Stimulated activated CD4-positive, alpha-beta T cell treated with anti-CD3 and anti-CD28 coated beads, Interleukin-4, amount 100 ng/mL, for 4 hours (primary cell): ENCODE data around the gene KCNQ5.
"Not testable (repeated sequence)": the region's sequence is repeated elsewhere in the genome, so short reads cannot be mapped to it uniquely, and the experiment has no call there.

Source experiments
- DNase-seq, 2 experiments: peaks; one replicate each; pipeline ENCODE4 v3.0.0-alpha.2; 2020

KCNQ5 gene

DNA sequence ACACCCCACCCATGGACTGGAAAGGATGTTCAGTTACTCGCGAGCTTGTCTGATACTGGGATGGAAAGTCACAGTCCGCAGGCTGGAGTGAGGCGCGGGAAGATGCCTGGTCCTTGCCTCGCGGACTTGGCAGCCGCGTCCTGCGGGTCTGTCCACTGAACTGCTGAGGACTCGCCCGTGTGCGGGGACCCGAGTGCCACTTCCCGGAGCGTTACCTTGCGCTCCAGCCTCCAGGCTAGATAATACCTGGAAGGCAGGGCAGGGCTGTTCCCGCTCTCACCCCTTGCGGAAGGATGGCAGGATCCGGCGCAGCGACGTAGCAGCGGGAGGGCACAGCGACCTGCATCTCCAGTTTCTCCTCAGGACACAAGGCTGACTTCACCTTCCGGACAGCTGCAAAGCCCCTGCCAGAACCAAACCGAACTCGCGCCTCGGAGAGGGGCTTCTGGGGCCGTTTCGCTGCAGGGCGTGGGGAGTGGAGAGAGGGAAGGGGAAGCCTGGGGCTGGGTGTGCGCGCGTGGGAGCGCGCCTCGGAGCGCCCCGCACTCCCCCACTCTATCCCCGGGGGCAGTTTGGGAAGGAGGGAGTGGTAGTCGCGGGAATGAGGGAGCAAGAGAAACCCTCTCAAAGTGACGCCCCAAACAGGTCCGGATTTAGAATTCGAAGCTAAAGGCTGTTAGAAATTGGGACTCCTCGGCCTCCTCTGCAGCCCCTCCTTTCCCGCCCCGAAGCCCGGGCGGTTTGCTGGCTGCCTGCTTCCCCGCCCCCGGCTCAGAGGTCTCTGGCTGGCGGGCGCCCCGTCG is at the start of gene KCNQ5:
Gene KCNQ5 (plus strand): TSS at position 774 of the 803 bp plus-strand sequence.
- DNase-seq, result peak; percentile 17 to 18

DNA sequence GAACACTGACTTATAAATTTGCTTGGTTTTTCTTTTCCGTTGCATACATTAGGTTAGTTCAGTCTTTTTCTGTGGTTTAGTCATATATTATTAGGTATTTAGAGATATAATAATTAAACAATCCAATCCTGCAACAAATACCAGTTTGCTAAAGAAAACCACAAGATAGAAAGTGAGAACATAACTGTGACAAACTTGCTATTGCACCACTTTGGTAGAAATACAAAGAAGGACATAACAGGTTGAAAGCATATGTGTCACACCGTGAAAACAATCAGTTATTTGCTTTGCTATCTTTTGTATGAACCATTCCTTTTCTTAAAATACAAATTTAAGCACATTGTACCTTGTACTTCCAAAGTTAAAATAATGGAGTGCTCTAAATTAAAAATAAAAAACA is 42.0 kb upstream of the KCNQ5 start:
- no peak for DNase-seq

DNA sequence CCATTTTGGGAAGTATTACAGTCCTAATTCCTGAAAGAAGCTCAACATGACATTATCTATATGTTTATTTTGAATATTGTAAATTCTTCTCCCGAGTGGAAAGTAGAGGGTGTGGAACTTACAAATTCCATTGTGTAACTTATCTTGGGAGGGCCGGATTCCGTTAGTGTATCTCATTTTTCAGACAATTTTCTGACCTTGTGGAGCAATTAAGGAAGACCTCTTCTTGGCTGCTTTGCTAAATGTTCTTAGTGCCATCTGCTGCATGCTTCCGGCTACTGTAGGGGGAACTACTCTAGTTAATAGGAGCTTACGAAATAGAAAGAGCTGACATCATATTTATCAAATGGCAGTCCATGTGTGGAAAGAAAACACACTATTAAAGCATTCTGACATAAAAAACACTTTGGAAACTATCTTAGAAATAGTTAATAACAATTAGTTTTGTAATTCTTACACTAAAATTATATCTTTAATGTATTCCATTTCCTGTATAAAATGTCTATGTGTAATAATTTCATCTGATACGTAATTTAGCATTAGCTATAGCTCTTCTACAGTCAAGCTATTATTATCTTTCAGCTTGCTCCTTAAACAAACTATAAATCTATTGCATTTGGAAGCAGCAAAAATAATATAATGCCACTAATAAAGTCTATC is 41.5 kb upstream of the KCNQ5 start:
- DNase-seq, result no peak

DNA sequence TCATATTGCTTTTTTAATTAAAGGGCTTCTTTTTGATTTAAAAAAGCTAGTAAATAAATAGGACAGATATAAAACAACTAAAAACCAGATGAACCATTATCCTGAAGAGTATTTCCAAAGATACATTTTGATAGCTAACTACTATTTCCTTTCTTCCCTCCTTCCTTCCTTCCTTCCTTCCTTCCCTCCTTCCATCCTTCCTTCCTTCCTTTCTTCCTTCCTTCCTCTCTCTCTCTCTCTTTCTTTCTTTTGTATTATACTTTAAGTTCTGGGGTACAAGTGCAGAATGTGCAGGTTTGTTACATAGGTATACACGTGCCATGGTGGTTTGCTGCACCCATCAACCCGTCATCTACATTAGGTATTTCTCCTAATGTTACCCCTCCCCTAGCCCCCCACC is 40.9 kb upstream of the KCNQ5 start:
- not testable (repeated sequence) for DNase-seq

DNA sequence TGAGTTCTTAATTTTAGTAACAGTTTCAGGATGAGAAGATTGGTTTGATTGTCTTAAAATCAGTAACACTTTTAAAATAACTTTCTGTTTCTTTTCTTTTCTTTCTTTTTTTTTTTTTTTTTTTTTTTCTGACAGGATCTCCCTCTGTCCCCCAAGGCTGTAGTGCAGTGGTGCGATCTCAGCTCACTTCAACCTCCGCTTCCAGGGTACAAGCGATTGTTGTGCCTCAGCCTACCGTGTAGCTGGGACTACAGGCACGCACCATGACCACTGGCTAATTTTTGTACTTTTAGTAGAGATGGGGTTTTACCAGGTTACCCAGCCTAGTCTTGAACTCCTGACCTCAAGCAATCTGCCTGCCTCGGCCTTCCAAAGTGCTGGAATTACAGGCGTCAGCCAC is 33.7 kb upstream of the KCNQ5 start:
- DNase-seq, result no peak

DNA sequence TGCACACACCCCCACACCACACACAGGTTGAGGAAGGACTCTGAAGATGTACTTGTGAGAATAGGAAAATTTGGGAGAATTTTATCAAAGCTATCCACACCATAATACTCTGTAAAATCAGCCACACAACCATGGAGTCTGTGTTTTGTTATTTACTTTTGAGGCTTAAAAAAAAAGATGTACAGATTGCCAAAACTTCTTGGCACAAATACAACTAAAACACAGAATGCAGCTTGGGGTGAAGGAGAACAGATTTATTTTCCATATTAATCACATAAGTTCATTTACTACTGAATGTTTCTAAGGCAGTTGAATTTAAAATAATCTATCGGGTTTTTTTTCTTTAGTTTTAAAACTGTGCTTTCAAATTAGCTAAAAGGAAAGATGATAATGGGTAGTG is 32.8 kb upstream of the KCNQ5 start:
- DNase-seq, result no peak

DNA sequence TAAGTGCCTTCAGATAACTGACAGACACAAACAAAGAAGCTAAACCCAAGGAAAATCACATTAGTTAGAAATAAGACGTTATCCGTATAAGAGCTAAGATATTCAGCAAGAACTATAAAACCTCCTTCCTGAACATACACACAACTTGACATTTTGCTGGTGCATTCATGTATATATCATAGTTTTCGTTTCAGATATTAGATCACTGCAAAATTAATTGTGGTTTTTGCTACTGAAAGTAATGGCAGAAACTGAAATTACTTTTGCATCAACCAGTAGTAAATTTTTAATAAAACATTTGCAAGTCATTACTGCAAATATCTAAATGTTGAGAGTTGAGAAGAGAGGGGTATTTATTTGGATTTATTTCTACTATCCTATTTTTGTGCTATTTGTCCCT is 26.1 kb upstream of the KCNQ5 start:
- no peak for DNase-seq

DNA sequence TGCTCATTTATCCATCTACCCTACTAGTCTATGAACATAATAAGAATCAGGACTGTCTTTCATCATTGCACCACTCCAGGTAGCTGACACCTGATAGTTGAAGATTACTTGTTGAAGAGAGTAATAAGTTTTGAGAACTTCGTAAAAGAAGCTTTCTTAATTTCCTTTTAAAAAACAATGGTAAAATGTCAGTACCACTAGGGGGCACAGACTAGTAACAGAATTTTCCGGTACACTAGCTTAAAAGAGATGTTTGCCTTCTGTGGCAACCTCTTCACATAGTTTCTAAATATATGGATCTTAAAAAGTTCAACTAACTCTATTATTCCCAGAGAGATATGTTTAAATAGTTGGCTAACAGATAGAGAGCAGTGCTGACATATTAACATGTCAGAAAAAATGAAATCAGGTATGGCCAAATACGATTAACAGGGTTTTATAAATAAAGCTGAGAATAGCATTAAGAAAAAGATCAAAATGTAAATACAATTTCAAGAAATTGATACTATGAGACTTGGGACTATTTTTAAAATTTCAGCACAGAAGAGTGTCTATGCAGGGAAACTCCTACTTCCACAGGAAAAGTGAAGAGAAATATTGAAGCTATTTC is 5.4 kb upstream of the KCNQ5 start:
- DNase-seq, result no peak

DNA sequence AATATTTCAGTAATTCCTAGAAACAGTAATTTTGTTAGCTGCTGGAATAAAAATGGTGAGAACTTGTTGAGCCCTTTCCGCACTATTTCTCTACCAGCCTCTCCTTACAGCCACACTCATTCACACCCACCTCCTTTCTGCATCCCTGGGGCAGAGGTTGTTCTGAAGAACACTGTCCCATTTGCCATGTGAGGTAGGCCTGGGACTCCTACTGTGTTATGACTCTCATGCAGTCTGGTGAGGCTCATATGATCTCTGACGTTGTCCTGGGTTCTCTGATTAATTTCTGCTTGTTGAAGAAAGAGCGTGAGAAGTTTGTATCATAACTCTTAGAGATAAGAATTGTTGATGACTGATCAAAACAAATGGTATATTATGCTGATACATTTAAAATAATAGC is 4.1 kb upstream of the KCNQ5 start:
- DNase-seq, result no peak

DNA sequence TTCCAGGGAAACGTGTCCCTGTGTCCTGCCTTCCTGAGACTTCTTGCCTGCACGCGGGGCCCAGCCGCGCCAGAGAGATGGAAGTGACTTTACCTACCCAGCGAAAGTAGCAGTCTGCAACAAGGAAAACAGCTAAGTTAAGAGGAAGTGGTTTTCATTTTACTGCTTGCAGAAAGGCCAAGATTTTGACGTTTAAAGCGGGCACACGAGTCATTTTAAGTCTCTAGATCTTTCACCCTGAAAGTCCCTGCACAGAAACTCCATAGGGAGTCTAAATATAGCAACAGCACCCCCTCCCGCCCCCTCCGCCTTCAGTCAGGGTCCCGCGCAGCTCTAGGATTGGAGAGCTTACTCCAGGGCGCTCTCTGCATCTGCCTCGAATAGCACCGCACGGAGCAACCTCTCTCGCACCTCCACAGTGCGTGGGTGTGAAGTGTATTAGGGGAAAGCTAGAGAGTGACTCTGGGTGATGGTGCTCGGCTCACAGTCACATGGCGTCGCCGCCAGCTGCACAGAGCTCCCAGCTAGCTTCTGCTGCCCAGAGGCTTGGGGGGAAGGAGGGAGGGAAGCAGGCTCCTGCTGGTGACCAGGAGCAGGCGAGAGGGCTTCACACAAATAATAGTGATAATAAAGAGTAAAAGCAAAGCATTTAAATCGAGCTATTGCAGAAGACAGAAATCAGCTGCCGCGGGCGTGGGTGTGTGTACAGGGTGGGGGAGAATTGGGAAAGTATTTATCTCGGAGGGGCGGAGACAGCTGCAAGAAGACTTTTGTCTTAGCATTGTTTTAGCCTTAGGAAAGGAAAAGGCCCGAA is 1.8 kb upstream of the KCNQ5 start:
- DNase-seq, result peak; percentile 69 to 87

DNA sequence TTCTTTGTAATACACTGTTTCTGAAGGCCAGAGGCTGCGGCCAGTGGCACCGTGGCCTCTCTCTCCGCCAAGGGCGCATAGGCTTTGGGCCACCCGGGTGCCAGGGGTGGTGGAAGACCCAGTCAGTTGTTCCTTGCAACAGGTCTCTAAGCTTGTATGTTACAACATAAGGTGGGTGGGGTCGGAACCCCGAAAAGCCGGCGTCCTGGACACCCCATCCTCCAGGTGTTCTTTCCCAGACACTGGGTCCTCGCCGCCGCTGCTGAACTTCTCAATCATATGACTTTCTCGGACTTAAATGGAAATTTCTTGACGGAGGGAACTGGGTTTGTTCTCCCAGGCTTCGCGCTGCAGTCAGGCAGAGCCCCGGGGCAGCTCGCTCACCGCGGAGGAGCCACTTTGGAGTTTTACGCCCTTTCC is 983 bp upstream of the KCNQ5 start:
- peak in 1 of 2 experiments; percentile 2 for DNase-seq

DNA sequence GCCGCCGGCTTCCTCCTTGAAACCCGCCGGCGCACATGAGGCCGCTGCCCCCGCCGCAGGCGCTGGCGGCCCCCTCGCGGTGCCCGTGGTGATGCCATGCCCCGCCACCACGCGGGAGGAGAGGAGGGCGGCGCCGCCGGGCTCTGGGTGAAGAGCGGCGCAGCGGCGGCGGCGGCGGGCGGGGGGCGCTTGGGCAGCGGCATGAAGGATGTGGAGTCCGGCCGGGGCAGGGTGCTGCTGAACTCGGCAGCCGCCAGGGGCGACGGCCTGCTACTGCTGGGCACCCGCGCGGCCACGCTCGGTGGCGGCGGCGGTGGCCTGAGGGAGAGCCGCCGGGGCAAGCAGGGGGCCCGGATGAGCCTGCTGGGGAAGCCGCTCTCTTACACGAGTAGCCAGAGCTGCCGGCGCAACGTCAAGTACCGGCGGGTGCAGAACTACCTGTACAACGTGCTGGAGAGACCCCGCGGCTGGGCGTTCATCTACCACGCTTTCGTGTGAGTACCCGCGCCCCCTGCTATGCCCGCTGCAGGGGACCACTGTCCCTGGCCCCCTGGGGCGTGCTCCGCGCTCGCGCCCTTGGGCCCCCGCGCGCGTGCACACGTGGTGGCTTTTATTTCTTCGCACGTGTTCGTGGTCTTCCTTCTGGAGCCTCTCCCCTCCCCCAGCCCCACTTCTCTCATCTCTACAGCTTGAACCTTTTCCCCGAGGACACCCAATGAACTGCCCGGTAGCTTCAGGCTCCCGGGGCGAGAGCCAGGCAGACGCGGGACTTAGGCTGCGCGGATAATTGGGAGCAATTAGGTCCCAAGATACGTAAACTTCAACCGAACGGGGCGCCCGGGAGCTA is 453 bp downstream of the KCNQ5 start:
- peak; percentile 63 to 71 for DNase-seq

DNA sequence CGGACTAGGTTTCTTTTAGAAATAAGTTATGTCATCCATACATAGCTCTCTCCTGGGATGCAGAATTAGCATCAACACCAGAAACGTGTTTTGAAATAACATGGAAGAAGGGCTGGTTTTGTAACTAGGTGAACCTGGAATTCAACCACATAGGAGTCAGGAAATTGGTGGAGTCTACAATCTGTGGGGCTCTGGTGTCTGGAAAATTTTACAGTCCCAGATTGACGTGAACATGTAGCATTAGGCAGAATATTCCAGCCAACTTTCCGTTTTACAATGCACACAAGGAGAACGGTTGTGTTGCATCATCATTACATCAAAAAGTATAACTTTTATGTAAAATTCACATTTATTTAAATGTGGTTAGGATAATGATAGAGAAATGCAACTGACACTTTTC is 1.9 kb downstream of the KCNQ5 start:
- DNase-seq, result no peak

DNA sequence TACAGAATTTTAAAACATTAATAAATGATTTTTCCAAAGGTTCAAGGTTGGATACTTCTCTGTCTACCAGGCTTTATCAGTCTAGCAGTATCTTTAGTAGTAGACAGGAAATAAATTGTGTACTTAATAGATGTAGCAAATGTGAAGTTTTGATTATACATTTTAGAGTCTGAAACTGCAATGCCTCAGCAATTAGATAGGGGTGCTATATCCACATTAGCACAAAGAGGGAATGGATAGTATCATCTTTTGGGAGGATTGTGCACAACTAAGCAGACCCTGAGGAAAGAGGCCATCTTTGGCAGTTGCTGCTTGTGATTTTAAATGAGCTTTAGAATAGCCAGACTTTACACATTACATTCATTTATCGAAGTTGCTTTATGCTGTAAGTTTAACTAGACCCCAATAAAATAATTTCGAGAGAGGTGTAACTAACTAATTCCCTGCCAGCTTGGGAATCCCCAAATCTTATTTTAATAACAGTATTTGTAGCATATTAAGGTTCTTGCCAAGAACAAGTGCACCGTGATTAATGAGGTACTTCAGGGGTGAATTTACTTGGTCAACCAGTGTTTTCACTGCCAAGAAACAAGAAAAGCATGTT is 2.8 kb downstream of the KCNQ5 start:
- DNase-seq, result no peak

DNA sequence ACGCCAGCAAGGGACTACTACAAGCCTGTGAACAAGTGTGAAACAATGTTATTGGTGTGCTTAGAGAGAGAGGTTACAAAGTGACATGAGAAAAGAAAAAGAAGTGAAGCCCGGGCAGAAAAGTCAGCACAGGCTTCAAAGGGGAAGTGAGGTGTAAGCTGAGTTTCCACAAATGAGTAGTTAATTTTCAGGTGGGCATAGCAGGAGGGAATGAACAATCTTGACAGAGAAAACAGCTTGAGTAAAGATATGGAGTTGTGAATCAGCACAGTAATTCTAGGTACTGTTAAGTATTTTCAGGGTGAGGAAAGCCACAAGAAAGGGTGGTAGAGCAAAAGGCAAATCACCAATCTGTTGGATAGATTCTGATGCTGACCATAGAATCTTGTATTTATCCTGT is 4.3 kb downstream of the KCNQ5 start:
- no peak for DNase-seq

DNA sequence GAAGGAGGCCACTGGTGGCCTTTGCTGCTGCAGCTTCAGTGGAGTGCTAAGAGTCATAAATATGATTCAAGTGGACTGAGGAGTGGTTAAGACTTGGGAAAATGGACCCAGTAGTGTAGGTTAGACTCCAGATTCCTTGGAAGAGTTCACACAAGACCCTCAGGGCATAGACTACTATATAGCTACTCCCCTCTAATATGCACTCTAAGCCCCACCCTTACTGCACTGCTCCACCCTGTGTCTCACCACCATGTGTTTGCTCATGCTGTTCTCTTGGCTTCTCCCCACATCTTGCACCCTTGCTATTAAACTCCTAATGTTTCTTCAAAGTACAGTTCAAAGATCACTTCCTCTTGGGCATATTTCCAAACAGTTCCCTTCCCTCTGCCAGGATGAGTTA is 5.7 kb downstream of the KCNQ5 start:
- DNase-seq, result no peak

DNA sequence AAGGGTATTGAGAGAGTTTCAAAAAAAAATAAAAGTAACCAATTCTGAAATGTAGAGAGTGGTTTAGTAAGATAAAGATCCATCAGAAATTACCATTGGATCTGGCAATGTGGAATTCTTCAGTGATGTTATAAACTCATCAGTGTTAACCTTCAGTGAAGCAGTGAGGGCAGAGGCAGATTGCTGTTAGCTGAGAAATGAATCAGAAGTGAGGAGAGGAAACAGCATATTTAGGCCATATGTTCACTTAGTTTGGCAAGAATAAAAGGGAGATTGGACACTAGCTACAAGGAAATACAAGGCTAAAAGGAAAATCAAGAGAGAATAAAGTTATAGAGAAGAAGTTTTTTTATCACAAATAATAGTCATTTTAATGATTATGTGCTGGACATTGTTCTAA is 9.6 kb downstream of the KCNQ5 start:
- DNase-seq, result no peak

DNA sequence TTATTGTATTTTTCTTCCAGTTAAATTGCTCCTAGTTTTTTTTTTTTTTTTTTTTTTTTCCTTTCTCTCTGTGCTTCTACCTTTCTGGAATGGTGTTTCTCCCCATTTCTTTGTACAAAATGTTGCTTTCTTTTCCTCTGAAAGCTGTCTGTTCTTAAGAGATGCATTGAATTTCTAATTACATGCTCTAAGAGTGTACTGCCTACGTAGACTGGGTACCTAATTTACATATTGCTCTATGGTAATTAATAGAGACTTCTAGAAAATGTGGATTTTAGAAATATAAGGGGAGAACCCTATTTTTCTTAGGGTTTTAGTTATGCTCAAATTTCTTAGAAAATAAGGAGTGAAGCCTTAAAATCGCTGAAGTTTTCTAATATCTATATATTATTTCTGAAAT is 13.8 kb downstream of the KCNQ5 start:
- DNase-seq, result no peak

DNA sequence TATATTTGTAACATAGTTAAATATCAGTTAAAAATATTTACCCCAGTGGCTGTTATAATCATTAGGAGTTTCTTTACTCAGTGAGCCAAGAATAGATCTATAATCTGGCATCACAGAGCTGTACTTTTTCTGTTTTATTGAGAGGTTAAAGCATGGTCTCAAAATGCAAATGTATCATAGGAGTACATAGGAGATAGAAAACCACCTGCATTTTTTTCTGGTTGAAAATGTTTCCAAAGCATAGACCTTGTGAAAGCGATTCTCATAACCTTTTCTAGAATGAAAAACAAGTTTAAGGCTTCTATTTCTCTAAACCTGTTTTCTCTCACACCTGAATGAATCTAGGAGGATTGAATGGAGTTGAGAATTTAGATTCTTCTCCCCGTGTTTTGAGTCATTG is 14.4 kb downstream of the KCNQ5 start:
- no peak for DNase-seq

DNA sequence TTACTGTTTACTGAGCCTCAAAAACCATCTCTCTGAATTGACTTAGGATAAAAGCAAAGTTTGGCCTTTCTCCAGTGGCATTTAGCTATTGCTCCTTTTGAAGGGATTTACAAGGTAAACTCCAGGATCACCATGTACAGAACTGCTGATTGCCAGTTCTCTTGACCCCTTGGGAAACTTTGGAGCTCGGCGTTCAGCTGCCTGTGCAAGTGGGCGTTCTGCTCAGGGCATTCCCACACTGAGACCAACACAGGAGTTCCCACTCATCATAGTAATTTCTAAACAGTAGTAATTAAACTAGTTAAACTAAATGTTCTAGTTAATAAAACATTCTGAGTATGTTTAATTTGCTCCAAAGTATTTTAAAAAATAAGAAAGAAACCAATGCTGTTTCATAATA is 14.9 kb downstream of the KCNQ5 start:
- no peak for DNase-seq

DNA sequence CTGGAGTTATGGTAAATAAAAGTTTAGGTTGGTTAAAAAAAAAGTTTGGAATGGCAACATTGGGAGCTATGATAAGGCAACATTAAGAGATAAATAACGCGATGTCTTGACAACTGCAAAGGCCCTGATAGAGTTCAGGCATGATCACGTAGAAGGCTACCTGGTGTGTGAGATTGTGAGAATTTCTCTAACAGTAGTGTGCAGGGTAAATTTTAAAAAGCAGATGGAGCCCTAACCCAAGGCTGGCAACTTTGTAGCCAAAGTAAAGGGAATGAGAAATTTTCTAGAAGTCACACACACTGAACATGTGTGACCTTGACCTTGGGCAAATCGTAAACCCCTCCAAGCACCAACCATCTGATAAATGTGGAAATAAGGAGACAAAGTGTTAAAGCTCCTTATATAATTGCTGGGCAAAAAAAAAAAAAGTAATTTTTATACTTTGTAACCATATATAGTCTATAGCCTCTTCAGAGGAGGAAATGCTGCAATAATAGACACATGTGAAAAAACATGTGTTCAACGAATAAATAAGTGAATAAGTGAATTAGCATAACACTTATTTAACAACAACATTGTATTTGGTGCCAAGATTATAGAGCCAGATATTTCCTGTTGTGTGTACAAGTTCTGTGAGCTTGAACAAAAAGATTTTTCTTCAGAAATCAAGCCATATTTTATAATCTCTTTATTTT is 18.2 kb downstream of the KCNQ5 start:
- DNase-seq, result no peak

DNA sequence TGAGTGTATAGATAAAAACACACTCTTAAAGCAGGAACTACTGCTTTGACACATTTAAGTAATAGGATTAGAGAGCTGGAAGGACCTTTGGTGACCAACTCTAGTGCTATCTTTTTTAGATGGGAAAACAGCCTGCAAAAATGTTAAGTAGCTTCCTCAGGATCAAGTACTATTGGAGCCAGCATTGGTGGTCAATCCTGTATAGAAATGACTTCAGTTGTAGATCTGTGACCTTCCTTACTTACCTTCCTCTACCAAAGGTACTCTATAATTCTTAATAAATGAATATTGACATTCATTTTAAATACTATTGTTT is 18.7 kb downstream of the KCNQ5 start:
- DNase-seq, result no peak
